Nephron progenitor cell (in vitro differentiated cells): ENCODE measurements around the gene ODAD2.

Experiments
- DNase-seq: peaks from one replicate; pipeline ENCODE4 v3.0.0; 2021
- H3K27ac Mint-ChIP-seq: 2 replicates; pipeline ENCODE4 v1.8.0; 2021; ENCODE audit warnings: mild to moderate bottlenecking, moderate library complexity, mixed read lengths
- H3K27me3 Mint-ChIP-seq: 2 replicates; pipeline ENCODE4 v1.8.0; 2021; ENCODE audit warnings: mild to moderate bottlenecking, low read depth, mixed read lengths; ENCODE audit not compliant: poor library complexity
- H3K36me3 Mint-ChIP-seq: 2 replicates; pipeline ENCODE4 v1.8.0; 2021; ENCODE audit warnings: low read depth, mixed read lengths
- H3K4me1 Mint-ChIP-seq: 2 replicates; pipeline ENCODE4 v1.8.0; 2021; ENCODE audit warnings: mixed read lengths
- H3K4me3 Mint-ChIP-seq: 2 replicates; pipeline ENCODE4 v1.8.0; 2021; ENCODE audit warnings: mild to moderate bottlenecking, moderate library complexity, mixed read lengths
- H3K9me3 Mint-ChIP-seq: 2 replicates; pipeline ENCODE4 v1.8.0; 2021; ENCODE audit warnings: mild to moderate bottlenecking, moderate library complexity, mixed read lengths
- TF ChIP-seq, protein P1 (sequence below): fragments of 200-600 bp; sonication (generic); IDR thresholded peaks from 2 replicates; pipeline ENCODE4 v1.5.0; 2021; ENCODE audit warnings: antibody characterized with exemption

Gene ODAD2

DNA sequence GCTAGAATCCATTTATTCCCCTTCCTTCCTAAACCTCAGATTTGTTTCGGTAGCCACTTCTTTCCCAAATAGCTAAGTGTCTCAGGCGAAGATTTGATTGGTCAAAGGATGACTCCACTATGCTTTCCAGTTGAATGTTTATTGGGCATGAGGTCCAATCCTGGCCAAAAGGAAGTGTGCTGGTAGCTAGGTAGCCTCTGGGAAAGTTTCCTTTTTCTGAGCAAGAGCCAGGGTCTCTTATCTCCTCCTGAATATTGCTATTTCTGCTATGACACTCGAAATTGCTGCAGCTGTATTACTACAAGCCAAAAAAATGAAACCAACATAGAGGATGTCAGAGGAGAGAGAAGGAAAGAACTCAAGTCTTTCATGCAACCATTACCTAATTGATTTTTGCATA lies 199.8 kb downstream of the ODAD2 start:
- Mint-ChIP-seq H3K4me3 (no peak overlapping the region), H3K4me1 (no peaks in the 10 kb centered on the region), H3K27me3 (peaks cover 4% of the 10 kb centered on the region), H3K36me3 (no peaks in the 10 kb centered on the region), H3K9me3 (peaks cover 3% of the 10 kb centered on the region), H3K27ac (no peak overlapping the region)
- TF ChIP-seq, protein P1, sequence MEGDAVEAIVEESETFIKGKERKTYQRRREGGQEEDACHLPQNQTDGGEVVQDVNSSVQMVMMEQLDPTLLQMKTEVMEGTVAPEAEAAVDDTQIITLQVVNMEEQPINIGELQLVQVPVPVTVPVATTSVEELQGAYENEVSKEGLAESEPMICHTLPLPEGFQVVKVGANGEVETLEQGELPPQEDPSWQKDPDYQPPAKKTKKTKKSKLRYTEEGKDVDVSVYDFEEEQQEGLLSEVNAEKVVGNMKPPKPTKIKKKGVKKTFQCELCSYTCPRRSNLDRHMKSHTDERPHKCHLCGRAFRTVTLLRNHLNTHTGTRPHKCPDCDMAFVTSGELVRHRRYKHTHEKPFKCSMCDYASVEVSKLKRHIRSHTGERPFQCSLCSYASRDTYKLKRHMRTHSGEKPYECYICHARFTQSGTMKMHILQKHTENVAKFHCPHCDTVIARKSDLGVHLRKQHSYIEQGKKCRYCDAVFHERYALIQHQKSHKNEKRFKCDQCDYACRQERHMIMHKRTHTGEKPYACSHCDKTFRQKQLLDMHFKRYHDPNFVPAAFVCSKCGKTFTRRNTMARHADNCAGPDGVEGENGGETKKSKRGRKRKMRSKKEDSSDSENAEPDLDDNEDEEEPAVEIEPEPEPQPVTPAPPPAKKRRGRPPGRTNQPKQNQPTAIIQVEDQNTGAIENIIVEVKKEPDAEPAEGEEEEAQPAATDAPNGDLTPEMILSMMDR = no peak
- no peak for DNase-seq

DNA sequence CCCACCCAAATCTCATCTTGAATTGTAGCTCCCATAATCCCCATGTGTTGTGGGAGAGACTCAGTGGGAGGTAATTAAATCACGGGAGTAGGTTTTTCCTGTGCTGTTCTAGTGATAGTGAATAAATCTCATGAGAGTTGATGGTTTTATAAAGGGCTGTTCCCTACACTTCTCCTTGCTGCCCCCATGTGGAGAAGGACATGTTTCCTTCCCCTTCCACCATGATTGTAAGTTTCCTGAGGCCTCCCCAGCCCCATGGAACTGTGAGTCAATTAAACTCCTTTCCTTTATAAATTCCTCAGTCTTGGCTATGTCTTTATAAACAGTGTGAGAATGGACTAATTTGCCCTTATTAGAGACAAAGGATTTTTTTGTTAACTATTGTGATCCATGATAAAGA lies 204.7 kb downstream of the ODAD2 start:
- Mint-ChIP-seq H3K27ac (no peak overlapping the region), H3K4me3 (no peak overlapping the region), H3K27me3 (peaks cover 3% of the 10 kb centered on the region), H3K9me3 (peaks cover 4% of the 10 kb centered on the region), H3K4me1 (no peaks in the 10 kb centered on the region), H3K36me3 (no peaks in the 10 kb centered on the region)
- DNase-seq = peak; percentile 5
- TF ChIP-seq, protein P1 = no peak

DNA sequence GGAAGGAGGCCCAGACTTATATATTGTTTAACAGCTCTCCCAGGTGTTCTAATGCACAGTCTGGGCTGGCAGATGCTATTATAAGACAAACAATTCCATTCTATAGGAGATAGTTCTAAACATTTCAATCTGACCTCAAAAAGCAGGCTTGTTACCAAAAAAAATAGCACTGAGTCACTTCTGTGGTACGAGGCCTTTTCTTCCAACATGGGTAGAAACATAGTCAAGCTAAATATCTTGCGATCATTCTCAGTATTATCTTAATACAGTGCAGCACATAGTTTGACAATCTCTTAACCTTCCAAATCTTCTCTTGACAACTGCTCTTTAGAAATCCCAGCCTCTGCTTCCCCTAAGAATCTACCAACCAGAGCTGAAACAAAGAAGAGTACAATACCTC lies 206.7 kb downstream of the ODAD2 start:
- Mint-ChIP-seq H3K4me3 (no peak overlapping the region), H3K36me3 (no peaks in the 10 kb centered on the region), H3K4me1 (no peaks in the 10 kb centered on the region), H3K27me3 (peaks cover 3% of the 10 kb centered on the region), H3K9me3 (peaks cover 4% of the 10 kb centered on the region), H3K27ac (no peak overlapping the region)
- TF ChIP-seq, protein P1 = no peak
- no peak for DNase-seq

DNA sequence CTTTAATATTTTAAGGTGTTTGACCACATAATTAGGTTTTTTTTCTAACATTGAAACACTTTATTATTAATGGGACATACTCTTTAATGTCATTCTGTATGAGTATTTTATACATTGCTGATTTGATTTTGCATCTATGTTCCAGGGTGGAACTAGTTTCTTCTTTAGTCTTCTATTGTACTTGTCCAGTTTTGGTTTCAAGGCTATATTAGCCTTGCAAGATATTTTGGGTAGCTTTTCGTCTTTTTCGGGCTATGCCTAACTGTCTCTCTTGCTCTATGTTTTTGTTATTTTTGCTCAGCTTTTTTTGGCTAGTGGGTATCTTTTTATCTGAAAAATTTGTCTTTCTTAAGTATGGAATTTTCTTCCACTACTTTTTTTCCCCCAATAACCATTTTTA lies 214.6 kb downstream of the ODAD2 start:
- H3K4me1 Mint-ChIP-seq = no peaks in the 10 kb centered on the region
- H3K27me3 Mint-ChIP-seq = peaks cover 3% of the 10 kb centered on the region
- no peak for DNase-seq
- H3K9me3 Mint-ChIP-seq = peaks cover 10% of the 10 kb centered on the region
- H3K4me3 Mint-ChIP-seq = no peak overlapping the region
- TF ChIP-seq, protein P1 = no peak
- H3K27ac Mint-ChIP-seq = no peak overlapping the region
- no peaks in the 10 kb centered on the region for H3K36me3 Mint-ChIP-seq

DNA sequence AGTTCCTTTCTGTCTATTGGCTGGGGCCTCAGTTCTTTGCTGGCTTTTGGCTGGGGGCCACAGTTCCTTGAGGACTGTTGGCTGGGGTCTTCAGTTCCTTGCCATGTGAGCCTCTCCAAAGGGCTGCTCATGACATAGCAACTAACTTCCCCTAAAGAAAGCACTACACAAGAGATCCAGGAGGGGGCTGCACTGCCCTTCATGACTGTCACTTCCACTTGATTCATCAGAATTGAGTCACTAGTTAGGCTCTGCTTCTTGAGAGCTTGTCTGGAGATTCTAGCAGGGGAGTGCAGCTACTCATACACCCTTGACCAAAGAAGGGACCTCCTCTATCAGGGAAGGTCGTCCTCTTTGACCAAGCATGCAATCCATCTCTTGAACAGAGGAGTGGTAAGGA lies 215.2 kb downstream of the ODAD2 start:
- DNase-seq = peak; percentile 6
- TF ChIP-seq, protein P1 = peak; percentile 26

DNA sequence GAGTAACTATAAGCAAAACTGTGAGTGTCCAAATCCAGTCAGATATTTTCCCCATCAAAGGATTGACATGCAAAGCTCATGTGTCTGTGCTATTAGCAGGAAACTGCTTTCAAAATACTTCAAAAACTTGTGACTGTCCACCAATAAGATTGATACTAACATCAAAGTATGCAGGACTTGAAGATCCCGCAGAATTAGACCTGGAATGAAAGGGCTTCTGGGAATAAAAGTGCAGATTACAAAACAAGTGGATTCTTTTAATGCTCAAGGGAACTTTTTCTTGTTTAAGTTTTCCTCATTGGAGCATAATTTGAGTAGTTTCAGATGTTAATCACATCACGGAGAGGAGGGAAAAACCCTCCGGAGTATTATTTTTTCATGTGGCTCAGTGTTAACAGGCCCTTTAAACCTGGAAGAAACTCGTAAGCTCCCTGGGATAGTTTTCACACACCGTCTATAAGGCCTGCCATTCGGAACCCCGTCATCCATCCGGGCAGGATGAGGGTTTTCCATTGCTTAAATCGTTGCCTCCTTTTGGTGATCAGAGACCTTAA lies 219.3 kb downstream of the ODAD2 start:
- Mint-ChIP-seq H3K27ac (no peak overlapping the region), H3K9me3 (peaks cover 10% of the 10 kb centered on the region), H3K27me3 (peaks cover 2% of the 10 kb centered on the region), H3K36me3 (no peaks in the 10 kb centered on the region), H3K4me3 (no peak overlapping the region), H3K4me1 (no peaks in the 10 kb centered on the region)
- TF ChIP-seq, protein P1 = no peak
- no peak for DNase-seq

More for the DNA sequence above, 215.2 kb downstream of the ODAD2 start:
- Mint-ChIP-seq H3K9me3 (peaks cover 10% of the 10 kb centered on the region), H3K4me3 (no peak overlapping the region), H3K4me1 (no peaks in the 10 kb centered on the region), H3K27me3 (peaks cover 3% of the 10 kb centered on the region), H3K27ac (no peak overlapping the region), H3K36me3 (no peaks in the 10 kb centered on the region)
